ENCODE data around the gene SDF4. TPM values are rescaled to one million over a fixed set of nuclear protein-coding genes. Genes with fewer than 3 reads are reported as not detected.

The SDF4 gene
- total RNA-seq, 1 donor from 2014 or later: 207 TPM

DNA sequence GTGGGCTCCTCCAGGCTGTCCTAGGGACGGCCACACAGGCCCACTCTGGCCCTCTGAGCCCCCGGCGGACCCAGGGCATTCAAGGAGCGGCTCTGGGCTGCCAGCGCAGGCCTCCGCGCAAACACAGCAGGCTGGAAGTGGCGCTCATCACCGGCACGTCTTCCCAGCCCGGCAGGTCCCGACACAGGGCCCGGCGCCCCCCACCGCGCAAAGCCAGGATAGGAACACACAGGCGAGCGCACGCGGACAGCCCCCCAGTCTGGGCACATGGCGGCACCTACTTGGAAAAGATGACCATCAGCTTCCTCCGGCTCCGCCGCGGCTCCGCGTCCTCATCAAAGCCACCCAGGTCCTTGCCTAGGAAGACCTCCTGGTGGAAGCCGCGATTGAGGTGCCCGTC, 3.6 kb downstream of the SDF4 start:
- DNase-seq (ENCODE audit: low read depth): no peak

DNA sequence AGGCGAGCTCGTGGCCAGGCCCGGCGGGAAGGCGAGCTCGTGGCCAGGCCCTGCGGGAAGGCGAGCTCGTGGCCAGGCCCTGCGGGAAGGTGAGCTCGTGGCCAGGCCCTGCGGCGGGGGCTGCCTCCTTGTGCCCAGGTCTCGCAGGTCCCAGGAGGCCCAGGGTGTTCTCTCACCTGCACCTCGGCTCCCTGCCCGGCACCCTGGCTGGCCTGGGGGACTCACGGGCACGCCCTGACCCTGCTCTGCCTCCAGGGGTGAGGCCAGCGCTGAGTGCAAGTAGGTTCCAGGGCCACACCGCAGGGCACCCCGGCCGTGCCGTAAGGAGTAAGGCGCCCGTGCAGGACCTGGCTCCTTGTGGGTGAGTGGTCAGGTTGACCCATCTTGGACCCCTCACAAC, 4.4 kb downstream of the SDF4 start:
- no peak for DNase-seq (ENCODE audit: low read depth)

DNA sequence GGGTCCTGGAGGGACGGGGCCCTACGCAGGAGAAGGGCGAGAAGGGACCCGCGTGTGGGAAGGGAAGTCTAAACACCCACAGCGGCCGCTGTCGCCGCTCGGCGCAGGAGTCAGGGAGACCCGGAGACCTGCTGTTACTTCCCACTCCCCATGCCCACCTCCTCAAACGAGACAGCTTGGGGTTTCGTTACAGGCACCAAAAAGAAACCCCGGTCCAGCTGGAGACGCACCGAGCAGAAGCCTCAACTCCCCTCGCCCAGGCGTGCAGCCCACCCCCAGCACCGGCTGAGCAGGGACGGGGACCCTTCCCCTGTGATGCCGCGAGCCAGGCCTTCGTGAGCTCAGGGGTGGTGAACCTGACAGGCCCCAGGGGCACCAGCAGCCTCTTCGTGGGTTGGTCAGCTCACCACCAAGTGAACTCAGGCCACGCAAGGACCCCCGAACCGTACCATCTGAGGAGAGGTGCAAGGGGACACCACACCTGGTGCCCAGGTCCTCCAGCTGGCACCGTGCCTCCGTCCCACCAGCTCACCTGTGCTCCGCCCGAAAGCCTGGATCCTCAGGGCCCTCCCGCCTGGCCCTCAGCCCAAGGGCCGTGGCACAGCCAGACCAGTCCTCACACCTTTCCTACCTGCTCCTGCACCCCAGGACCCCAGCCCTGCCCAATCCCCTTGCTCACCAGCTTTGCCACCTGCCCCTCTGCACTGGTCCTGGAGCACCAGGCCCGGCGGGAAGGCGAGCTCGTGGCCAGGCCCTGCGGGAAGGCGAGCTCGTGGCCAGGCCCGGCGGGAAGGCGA, 5.0 kb downstream of the SDF4 start:
- no peak for DNase-seq (ENCODE audit: low read depth)

DNA sequence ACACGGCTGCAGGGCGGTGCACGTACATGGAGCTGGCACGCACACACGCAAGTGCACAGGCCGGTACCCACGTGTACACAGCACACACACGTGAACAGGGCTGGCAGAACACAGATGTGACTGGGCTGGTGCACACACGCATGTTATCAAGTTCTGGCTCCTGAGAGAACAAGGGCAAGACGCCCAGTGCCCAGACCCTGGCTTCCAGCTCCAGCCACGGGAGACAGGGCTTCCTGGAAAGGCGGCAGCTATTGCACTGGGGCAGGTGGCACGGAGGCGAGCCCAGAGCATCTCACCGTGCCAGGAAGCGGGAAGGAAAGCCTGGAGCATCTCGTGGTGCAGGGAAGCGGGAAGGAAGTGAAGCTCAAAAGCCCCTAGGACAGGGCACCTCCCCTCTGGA, 5.9 kb downstream of the SDF4 start:
- DNase-seq (ENCODE audit: low read depth): no peak

DNA sequence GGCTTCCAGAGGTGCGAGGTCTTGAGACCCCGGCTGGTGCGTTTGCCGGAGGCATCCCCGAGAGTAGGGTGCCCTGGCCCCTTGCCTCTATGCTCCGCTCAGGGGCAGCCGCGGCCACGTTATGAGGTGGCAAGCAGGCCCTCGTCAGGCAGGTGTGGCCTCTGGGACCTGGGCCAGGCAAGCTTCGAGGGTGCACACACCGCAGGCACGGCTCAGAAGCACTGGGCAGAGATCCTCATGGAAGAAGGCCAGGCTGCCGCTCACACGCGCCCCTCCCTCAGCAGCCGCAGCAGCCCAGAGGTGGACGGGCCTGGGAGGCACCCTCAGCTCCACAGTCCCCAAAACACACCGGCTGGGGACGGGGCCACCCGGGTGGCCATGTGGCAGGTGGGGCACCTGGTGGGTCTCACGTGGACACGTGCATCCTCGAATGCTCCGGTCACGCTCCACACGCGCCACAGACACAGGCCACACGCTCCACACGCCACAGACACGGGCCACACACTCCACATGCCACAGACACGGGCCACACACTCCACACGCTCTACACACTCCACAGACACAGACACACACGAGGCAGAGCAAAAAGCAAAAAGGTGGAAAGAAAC, 6.5 kb downstream of the SDF4 start:
- no peak for DNase-seq (ENCODE audit: low read depth)

DNA sequence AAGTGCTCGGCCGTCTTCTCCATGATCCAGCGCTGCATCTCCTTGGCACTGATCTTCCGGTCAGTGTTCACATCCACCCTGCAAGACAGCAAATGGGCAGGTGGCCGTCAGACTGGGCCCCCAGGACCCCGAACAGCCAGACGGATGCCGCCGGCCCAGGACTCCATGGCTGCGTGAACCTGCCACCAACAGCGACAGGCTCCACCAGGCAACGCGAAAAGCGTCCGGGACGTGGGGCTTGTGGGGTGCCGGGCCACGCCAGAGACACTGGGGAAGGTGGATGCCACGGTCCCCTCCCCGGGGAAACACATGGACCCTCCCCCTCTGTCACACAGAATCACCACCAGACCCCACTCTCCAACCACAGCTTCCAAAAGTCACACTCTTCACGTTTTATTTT, 7.9 kb downstream of the SDF4 start:
- no peak for DNase-seq (ENCODE audit: low read depth)

DNA sequence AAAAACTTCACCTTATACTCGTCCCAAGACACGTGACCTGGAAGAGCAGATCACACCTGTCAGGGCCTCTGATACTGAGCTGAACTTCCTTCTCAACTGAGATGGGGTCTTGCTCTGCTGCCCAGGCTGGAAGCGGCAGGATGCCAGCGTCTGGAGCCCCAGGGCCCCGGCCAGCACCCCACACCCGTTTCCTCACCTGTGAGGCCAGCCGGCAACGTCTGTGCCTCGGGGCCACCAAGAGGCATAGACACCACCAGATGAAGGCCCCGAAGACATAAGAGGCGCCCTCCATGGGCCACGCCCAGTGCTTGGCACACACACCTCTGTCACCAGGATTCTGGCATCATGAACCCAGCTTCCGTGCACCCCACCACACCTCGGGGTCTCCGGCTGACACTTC, 8.5 kb downstream of the SDF4 start:
- DNase-seq (ENCODE audit: low read depth): no peak

DNA sequence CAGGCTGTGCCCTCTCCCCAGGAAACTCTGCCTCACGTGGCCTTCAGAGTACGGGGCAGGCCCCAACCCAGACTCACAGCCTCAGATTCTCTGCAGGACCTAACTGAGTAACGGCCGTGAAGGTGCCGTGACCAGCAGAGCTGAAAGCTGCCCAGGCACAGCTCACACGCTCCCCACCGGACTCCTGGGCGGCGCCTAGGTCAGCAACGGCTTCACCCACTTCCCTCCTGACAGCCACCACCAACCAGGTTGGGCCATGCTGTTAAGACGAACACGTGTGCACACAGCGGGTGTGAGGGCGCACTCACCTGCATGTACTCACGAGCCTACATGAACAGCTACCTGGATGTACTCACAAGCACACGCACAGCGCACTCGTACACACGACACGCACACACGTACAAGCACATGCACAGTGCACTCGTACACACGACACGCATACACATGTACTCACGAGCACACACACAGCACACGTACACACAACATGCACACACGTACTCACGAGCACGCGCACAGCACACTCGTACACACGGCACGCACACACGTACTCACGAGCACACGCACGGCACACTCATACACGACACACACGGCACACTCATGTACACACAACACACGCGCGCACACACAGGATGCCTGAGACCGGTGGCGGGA, 9.1 kb downstream of the SDF4 start:
- no peak for DNase-seq (ENCODE audit: low read depth)

DNA sequence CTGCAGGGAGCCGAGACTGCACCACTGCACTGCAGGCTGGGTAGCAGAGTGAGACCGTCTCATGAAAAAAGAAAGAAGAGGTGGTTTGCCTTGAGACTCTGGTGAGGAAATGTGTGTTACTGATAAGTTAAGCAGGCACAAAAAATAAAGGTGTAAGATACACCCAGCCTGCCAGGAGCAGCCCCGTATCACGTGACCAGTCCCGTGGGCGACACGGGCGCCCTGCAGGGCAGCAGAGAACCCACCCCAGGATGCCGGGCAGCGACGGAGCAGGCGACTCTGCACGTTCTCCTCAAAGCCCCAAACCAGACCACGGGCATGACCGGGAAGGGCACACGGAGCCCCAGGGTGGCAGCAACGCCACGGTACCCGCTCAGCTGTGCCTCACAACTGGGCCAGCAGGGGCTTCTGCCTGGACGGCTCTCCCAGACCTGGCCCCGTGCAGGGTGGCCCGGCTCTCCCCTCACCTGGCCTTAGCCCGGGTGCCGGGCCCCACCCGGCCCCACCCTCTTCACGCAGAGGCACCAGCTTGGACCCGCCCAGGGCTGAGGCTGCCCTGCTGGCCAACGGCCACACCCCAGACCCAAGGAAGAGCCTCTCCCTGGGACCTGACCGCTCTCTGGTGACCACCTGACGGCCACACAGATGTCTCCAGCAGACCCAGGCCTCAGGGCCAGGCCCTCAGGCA, 9.8 kb downstream of the SDF4 start:
- no peak for DNase-seq (ENCODE audit: low read depth)

DNA sequence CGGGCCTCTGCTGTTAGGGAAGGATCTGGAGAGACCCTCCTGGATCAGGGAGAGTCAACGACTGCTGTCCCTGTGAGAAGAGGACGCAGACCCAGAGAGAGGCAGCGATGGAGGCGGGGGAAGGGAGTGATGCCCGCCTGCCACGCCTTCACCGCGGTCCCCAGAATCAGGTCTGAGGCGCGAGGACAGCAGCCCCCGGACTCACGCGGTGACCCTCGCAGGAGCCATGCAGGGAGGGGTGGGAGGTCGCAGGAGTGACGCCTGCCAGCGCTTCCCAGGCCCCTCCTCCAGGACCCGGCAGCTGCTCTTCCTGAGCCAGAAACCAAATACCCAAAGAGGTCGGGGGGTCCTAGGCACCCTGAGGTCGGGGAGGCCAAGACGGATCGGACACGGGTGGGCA, 11.6 kb downstream of the SDF4 start:
- DNase-seq (ENCODE audit: low read depth): no peak

DNA sequence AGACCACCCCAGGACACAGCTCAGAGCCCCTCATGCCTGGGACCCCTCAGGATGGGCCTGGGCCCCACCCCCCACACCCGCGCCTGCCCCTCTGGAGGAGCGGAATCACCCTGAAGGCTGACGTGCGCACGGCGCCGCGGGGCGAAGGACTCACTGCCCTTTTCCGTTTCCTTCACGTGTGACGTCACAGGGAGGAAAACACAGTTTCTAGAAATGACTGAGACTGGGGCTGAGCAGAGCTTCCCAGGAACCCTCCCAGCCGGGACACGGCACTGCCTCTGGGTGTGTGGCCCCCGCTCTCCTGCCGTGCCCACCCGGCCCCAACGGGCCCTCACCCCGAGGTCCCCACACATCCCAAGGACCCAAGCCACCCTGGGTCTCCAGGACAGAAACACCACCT, 12.5 kb downstream of the SDF4 start:
- DNase-seq (ENCODE audit: low read depth): no peak

DNA sequence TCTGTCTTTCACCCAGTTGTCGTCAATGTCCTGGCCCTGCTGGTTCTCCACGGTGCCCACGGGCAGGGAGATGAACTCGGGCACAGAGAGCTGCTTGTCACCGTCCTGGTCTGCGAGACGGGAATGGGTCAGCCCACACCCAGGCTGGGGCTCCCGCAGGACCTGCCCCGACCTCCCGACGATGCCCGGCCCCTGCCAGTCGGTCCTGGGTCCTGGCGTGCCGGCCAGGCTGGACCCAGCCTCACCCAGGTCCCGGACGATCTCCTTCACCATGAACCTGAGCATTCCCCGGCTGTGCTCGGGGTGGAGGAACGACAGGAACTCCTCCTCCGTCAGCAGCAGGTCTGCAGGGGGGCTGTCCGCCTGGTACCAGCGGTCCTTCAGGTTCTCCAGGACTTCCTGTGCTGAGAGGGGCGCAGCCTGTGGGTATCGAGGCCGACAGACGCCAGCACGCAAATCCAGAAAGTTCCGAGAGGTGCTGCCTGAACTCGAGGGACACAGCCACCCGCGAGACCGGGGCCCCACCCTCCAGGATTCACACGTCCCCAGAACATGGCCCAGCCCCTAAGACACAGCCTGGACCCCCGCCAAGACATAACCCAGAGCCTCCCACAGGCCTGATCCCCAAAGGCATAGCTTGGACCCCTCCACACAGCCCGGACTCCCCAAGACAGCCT, 13.1 kb downstream of the SDF4 start:
- DNase-seq (ENCODE audit: low read depth): no peak

DNA sequence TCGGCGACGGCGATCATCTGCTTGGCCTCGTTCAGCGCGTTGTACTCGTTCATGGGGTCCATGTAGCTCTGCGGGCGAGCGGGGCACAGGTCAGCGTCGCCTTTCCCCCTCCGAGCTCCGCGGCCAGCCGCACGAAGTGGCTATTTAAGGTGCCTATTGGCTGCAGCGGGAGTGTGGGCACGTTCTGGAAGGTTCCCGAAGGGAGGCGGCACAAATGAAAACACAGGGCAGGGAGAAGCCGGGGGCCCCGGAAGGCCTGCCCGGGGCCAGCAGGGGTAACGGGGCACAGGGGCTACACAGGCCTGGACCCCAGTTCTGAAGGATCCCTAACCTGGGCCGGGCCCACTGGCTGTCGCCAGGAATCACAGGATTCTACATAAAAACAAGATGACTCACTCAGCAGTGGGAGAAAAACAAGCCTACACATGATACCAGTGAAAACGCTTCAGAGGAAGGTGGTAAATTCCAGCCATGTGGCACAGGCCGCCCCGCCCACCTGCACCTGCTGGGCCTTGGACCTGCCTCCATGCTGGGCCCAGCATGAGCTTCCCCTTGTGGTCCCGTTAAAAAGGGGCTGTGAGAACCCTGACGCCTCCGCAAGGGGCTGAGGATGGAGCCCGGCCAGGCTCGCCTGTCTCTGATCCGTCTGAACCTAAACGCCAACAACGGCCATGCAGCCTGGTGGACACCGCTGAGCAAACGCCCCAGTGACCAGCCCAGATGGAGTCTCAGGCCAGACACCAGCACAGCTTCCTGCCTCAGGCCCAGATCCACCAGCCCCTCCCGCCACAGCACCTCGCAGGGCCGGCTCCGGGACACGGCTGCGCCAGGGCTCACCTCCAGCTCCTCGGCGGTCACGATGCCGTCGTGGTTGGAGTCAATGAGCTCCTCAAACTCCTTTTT, 13.9 kb downstream of the SDF4 start:
- peak; percentile 61 for DNase-seq (ENCODE audit: low read depth)

DNA sequence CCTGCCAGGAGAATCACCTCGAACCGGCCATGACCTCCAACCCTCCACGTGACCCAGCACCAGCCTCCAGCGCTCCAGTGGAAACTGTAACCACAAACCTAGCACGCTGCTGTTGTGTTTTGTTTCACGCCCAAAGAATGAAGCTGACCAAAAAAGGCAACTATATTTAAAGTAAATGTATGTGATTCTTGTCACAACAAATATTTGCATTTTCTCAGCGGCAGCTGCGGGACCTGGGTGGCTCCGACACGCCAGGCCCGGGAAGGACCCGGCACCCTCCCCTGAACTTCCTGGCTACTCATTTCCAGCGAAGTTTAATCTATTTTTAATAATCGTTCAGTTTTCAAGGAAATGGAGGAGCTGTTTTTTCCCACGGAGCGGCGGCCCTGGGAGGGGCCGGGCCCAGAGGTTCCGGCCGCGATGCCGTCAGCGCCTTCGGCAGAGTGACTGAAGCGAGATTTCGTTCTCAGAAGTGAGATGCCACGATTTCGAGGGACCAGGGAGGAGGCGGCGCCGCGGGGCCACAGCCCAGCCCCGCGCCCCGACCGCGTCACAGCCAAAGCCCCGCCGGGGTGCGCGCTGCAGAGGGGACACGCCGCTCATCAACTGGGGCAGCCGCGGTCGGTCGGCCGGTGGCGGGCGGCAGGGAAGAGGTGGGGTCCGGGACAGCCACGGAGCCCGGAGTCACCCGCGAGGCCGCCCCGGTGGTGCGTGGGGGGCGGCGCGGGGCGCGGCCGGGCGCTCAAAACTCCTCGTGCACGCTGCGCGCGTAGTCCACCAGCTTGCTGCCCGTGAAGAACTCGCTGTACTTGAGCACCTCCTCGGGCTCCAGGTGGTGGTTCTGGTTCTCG, 14.8 kb downstream of the SDF4 start:
- DNase-seq (ENCODE audit: low read depth): no peak

DNA sequence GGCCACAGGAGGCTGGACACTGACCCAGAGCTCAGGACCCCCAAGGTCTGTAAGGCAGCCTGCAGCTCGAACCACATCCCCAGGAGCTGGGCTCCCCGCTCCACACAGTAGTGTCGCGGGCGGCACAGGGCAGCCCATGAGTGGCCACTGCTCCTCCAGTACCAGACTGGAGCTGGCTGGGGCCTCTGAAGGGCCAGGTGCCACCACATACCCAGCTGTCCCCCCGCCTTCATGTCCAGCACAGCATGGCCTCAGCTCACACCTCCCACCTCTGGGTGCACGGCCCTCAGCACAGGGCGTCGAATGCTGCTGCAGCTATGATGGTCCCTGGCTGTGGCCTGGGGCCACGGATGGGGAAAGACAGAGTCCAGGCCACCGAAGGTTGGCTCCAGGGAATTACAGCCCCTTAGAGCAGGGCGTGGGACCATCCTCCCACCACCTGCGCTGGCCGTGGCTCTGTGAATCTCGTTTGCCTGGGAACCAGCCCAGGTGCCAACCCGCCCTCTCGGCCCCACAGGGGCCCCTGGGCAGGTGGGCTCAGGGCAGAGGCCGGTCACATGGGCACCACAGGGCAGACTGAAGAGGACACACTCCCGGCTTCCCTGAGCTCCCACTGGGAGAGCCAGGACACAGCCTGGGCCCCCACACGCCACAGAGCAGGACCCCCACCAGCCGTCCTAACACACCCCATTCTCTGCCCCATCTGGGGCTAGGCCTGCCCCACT, 15.8 kb downstream of the SDF4 start:
- DNase-seq (ENCODE audit: low read depth): no peak

DNA sequence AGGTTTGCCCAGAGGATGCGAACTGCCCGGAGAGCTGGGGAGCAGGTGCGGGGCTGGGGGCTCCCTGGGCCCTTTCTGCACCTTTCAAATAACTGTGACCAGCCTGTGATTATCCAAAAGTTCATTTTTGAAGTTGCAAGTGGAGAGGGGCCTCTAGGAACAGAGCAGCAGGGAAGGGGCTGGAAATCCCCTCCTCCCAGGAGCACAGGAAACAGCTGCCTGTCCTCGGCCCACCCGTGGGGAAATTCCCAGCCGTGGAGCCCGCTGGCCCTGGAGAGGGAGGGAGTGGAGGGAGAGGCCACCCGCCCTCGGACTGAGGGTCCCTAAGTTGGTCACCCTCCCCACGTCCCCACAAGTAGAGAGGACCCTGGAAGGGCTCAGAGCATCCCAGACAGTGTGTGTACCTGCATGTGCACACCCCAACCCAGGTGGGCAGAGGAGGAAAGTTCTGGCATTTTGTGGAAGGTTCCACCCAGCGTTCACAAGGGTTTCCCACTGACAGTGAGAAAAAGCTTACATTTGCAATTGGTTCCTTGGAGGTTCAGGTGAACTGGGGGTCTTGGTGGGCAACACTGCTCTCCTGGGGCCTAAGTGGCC, 16.6 kb downstream of the SDF4 start:
- no peak for DNase-seq (ENCODE audit: low read depth)

DNA sequence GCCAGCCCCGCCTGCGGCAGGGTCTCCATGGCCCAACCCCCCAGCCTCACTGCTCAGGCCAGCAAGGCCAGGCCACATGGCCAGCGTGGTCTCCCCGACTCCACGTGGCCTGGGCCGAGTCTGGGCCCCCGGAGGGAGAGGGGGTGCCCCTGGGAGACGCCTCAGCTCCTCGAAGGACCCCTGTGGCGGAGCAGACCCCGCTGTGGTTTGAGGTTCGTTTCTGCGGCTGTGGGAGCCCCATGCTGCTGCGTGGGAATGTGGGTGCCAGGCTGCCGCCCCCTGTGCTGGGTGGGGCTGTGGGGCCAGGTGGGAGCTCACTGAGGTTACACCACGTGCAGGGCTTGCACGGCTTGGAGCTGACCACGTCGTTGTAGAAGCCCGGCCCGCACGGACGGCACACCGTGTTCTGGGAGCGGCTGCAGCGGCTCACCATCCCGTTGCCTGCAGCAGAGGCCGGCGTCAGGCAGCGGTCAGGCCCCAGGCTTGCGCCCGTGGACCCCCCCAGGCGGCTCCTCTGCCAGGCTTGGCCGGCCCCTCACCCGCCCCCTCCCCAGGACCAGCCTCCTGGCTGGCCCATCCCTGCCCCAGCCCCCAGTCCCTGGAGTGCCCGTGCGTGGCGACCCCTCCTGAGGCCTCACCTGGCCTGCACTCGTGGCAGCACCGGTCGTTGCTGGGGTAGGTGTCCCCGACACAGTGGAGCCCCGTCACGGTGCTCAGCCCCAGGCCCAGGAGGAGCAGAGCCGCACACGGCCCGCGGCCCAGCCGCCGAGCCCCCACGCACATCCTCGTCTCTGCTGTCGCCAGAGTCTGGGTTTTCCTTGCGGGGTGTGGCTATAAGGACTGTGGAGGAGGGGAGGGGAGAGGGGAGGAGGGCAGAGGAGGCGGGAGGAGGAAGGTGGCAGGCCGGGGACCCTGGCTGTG, 18.2 kb downstream of the SDF4 start, which contains the start of gene TNFRSF4:
TNFRSF4 (minus strand) TSS at position 809 of the 921 bp plus-strand sequence; CDS start at position 783, 26 bp downstream.
- DNase-seq (ENCODE audit: low read depth): no peak
